ENCODE data around the gene PRAMEF11. TPM values are rescaled to one million over a fixed set of nuclear protein-coding genes. Genes with fewer than 3 reads are reported as not detected.
"Not testable (repeated sequence)": the region's sequence is repeated elsewhere in the genome, so short reads cannot be mapped to it uniquely, and the experiment has no call there.

PRAMEF11 gene
- total and polyA plus RNA-seq, 2 of the 8 experiments (the other 6 are each of a cell fraction or from before 2014, with no cell fraction given) = not detected

DNA sequence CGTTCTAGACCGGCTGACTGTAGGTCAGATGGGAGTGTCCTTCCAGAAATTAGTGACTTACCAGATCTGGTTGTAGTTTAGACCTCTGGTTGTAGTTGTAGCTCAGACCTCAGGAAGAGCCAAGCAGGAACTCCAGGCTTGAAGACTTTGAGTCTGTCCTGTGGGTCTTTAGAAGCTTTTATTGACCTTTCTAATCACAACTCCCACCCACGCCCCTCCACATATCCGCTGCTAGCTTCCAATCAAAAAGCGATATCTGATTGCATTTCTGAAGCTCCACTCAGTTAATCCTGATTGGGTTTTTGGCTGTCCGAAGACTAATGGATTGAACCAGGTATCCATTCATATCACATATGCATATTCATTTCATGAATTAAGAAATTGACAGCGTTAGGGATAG is 17.4 kb upstream of the PRAMEF11 start, which contains the start of gene HNRNPCL1:
Gene HNRNPCL1 (minus strand): TSS at position 101 of the 400 bp plus-strand sequence. CDS start 431 bp downstream, outside the sequence.
- FAIRE-seq; H2BK120ac ChIP-seq (replicated peaks; ENCODE audit: low read depth, low read length); POLR2A ChIA-PET (ENCODE audit: partially characterized antibody); H3K14ac ChIP-seq (ENCODE audit: insufficient read length); H3K36me3 ChIP-seq (ENCODE audit: control insufficient read depth in 2 of 4, insufficient read depth in 4 of 4, low read length in 3 of 4); H3K4me3 ChIP-seq (ENCODE audit: extremely low read depth in 1 of 4, insufficient read depth in 2 of 4, low read depth in 3 of 4, low read length in 4 of 4); H3K4ac ChIP-seq (replicated peaks; ENCODE audit: insufficient read length, low read depth, low read length); H4K5ac ChIP-seq (ENCODE audit: insufficient read length, low read depth, low read length); H3K79me1 ChIP-seq (ENCODE audit: low read depth, low read length); H3K4me1 ChIP-seq (replicated peaks in 1 of 4; ENCODE audit: control insufficient read depth in 3 of 4, insufficient read depth in 4 of 4, low read length in 3 of 4); H4K91ac ChIP-seq (replicated peaks; ENCODE audit: insufficient read length, low read length); H2AK5ac ChIP-seq (ENCODE audit: low read depth, low read length); H4K20me1 ChIP-seq (replicated peaks in 1 of 2; ENCODE audit: control insufficient read depth in 1 of 2, insufficient read depth in 2 of 2, low read length in 2 of 2); H3K56ac ChIP-seq (replicated peaks; ENCODE audit: insufficient read length, low read depth, low read length); H2BK12ac ChIP-seq (ENCODE audit: low read depth, low read length); H3K18ac ChIP-seq (ENCODE audit: extremely low read depth, low read length); H3K27me3 ChIP-seq (replicated peaks in 1 of 4; ENCODE audit: control insufficient read depth in 3 of 4, extremely low read depth in 1 of 4, insufficient read depth in 3 of 4, low read length in 3 of 4); H3K23me2 ChIP-seq (ENCODE audit: low read depth, low read length); H2BK20ac ChIP-seq (ENCODE audit: low read length); H2BK5ac ChIP-seq (ENCODE audit: low read depth, low read length); H4K8ac ChIP-seq (ENCODE audit: extremely low read depth, insufficient read depth, low read length); H3K9ac ChIP-seq (replicated peaks in 1 of 4; ENCODE audit: extremely low read depth in 1 of 4, low read depth in 3 of 4, low read length in 3 of 4); H3K79me2 ChIP-seq (ENCODE audit: control insufficient read depth in 1 of 2, insufficient read depth in 2 of 2, low read length in 2 of 2); H2AFZ ChIP-seq (ENCODE audit: low read length); H3K27ac ChIP-seq (ENCODE audit: low read depth, low read length); DNase-seq (ENCODE audit: low read depth in 1 of 2, low spot score in 2 of 2); CTCF ChIA-PET (ENCODE audit: partially characterized antibody); H3K4me2 ChIP-seq (ENCODE audit: insufficient read depth in 1 of 2, low read depth in 2 of 2, low read length in 2 of 2); H3K23ac ChIP-seq (ENCODE audit: insufficient read length); H2BK15ac ChIP-seq (ENCODE audit: low read length): not testable (repeated sequence)
- H3K9me3 ChIP-seq (ENCODE audit: insufficient read depth in 2 of 2, low read depth in 1 of 2, low read length in 1 of 2) = peaks cover 16 to 52% of the 10 kb centered on the region in 2 experiments
- 68% methylated on average over 7 of the region's 7 CpGs; no CpG with 5 or more reads in 1 of the 2 experiments for WGBS, 2 experiments (ENCODE audit: extremely low coverage in 1 of 2, insufficient coverage in 1 of 2, insufficient read length in 1 of 2, insufficient replicate concordance in 2 of 2, low coverage in 1 of 2, low lambda C conversion rate in 2 of 2, missing lambda C conversion rate in 1 of 2)

DNA sequence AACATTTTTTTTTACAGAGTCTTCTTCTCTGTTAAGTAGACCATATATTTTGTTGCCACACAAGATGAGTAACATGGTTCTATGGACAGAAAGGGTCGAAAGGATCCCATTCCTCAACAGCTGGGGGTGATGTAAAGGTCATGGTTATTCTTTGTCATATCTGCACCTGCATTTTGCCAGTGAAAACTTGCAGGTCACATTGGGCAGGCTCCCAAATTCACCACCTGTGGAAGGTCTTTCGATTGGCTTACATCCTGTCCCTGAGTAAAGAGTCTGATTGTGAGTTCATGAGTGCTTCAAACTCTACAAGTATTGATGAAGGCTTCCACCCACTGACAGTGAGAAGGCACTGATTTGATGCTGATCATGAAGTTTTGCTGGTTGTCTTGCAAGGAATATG is 2.0 kb upstream of the PRAMEF11 start:
- H3K56ac ChIP-seq (replicated peaks; ENCODE audit: insufficient read length, low read depth, low read length); H3K36me3 ChIP-seq (ENCODE audit: control insufficient read depth in 2 of 4, insufficient read depth in 4 of 4, low read length in 3 of 4); H3K79me1 ChIP-seq (ENCODE audit: low read depth, low read length); H2AFZ ChIP-seq (ENCODE audit: low read length); H3K9ac ChIP-seq (replicated peaks in 1 of 4; ENCODE audit: extremely low read depth in 1 of 4, low read depth in 3 of 4, low read length in 3 of 4); H3K27me3 ChIP-seq (replicated peaks in 1 of 4; ENCODE audit: control insufficient read depth in 3 of 4, extremely low read depth in 1 of 4, insufficient read depth in 3 of 4, low read length in 3 of 4); H4K91ac ChIP-seq (replicated peaks; ENCODE audit: insufficient read length, low read length); H3K4me3 ChIP-seq (ENCODE audit: extremely low read depth in 1 of 4, insufficient read depth in 2 of 4, low read depth in 3 of 4, low read length in 4 of 4); H3K14ac ChIP-seq (ENCODE audit: insufficient read length); H3K4ac ChIP-seq (replicated peaks; ENCODE audit: insufficient read length, low read depth, low read length); H2BK20ac ChIP-seq (ENCODE audit: low read length); H3K23ac ChIP-seq (ENCODE audit: insufficient read length); H2BK12ac ChIP-seq (ENCODE audit: low read depth, low read length); CTCF ChIA-PET (ENCODE audit: partially characterized antibody); H3K4me2 ChIP-seq (ENCODE audit: insufficient read depth in 1 of 2, low read depth in 2 of 2, low read length in 2 of 2); H3K23me2 ChIP-seq (ENCODE audit: low read depth, low read length); H3K79me2 ChIP-seq (ENCODE audit: control insufficient read depth in 1 of 2, insufficient read depth in 2 of 2, low read length in 2 of 2); H2BK5ac ChIP-seq (ENCODE audit: low read depth, low read length); H2BK15ac ChIP-seq (ENCODE audit: low read length); H3K18ac ChIP-seq (ENCODE audit: extremely low read depth, low read length); DNase-seq (ENCODE audit: low read depth in 1 of 2, low spot score in 2 of 2); H2BK120ac ChIP-seq (replicated peaks; ENCODE audit: low read depth, low read length); H4K20me1 ChIP-seq (replicated peaks in 1 of 2; ENCODE audit: control insufficient read depth in 1 of 2, insufficient read depth in 2 of 2, low read length in 2 of 2); H4K8ac ChIP-seq (ENCODE audit: extremely low read depth, insufficient read depth, low read length); POLR2A ChIA-PET (ENCODE audit: partially characterized antibody); FAIRE-seq; H2AK5ac ChIP-seq (ENCODE audit: low read depth, low read length); H3K27ac ChIP-seq (ENCODE audit: low read depth, low read length); H3K4me1 ChIP-seq (replicated peaks in 1 of 4; ENCODE audit: control insufficient read depth in 3 of 4, insufficient read depth in 4 of 4, low read length in 3 of 4); H4K5ac ChIP-seq (ENCODE audit: insufficient read length, low read depth, low read length): not testable (repeated sequence)
- peaks cover 4 to 26% of the 10 kb centered on the region in 2 experiments; a peak in 2 of 4 replicates for H3K9me3 ChIP-seq (ENCODE audit: insufficient read depth in 2 of 2, low read depth in 1 of 2, low read length in 1 of 2)
- 55% methylated on average over 2 of the region's 2 CpGs; no CpG with 5 or more reads in 1 of the 2 experiments for WGBS, 2 experiments (ENCODE audit: extremely low coverage in 1 of 2, insufficient coverage in 1 of 2, insufficient read length in 1 of 2, insufficient replicate concordance in 2 of 2, low coverage in 1 of 2, low lambda C conversion rate in 2 of 2, missing lambda C conversion rate in 1 of 2)
